ENCODE results near the gene RHBDF2.

RHBDF2 gene

DNA sequence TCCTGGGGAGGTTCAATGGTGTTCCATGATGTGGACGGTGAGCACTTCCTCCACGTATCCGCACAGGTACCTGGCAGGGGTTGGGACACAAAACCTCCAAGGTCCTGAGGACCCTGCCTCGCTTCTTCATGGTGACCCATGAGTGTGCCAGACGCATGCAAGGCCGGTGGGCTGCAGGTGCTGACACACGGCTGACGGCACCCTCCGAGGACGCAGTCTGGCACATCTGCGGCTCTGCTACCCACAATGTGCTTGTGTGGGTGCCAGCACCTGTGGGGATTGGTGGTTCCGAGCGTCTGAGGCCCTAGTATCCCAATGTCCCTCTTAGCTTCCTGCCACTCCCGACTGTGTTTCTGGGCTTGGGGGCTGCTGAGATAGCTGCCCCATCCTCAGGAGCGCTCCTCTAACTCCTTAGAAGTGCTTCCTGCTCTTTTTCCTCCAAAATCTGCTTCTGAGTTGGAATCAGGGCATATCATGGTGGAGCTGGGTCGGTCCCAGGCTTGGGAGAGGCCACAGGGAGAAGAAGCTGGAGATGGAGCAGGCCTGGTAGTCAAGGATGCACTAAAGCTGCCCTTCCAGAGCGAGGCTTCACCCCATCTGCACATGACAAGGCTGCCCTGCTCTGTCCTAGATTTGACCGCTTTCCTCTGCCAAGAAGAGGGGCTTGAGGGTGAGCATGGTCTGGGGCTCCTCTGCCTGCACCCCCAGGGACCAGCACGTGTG, 34.7 kb upstream of the RHBDF2 start:
- TF ChIP-seq REST (IDR thresholded peaks at IDR 0.05; ENCODE audit: insufficient read depth in 1 of 2, low read depth in 2 of 2, low read length in 2 of 2) (no peak), FOXP2 (optimal IDR thresholded peaks at IDR 0.05; ENCODE audit: borderline replicate concordance, extremely low read depth, extremely low read length, insufficient read depth) (no peak), POLR2AphosphoS5 (IDR thresholded peaks at IDR 0.05; ENCODE audit: low read depth, low read length) (no peak), TAF1 (IDR thresholded peaks at IDR 0.05; ENCODE audit: borderline replicate concordance, insufficient read depth, low read length) (no peak)

GRCh38 chr17:76534831-76535732, 33.9 kb upstream of the RHBDF2 start:
- no peak for TF ChIP-seq TAF1 (IDR thresholded peaks at IDR 0.05; ENCODE audit: borderline replicate concordance, insufficient read depth, low read length)
- TF ChIP-seq REST (IDR thresholded peaks at IDR 0.05; ENCODE audit: insufficient read depth in 1 of 2, low read depth in 2 of 2, low read length in 2 of 2) = peak in 1 of 2 experiments; percentile 51; a peak in 1 of 4 replicates

DNA sequence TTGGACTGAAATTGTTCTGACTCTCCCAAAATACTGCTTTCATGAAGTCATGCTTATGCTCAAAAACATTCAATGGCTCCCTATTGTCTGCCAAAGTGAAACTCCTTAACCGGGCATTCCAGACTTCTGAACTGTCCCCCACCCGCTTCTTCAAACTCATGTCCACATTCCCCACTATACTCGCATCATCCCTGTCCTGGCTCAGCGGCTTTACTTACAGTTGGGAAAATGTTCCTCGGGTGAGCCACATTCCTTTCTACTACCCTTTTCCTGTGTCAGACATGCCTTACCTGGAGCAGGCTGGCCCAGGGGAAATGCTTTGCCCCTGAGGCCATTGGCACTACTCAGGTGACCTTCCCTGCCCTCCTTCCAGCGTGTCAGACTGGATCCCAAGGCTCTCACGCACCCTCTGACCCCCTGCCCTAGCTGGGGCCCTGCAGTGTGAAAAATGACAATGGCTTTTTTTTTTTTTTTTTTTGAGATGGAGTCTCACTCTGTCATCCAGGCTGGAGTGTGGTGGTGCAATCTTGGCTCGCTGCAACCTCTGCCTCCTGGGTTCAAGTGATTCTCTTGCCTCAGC, 30.9 kb upstream of the RHBDF2 start:
- TF ChIP-seq POLR2AphosphoS5 (IDR thresholded peaks at IDR 0.05; ENCODE audit: low read depth, low read length) = no peak
- TF ChIP-seq SIN3A (IDR thresholded peaks at IDR 0.05; ENCODE audit: borderline replicate concordance, insufficient read depth, low read length) = no peak
- TF ChIP-seq FOXP2 (optimal IDR thresholded peaks at IDR 0.05; ENCODE audit: borderline replicate concordance, extremely low read depth, extremely low read length, insufficient read depth) = no peak
- no peak for TF ChIP-seq TAF1 (IDR thresholded peaks at IDR 0.05; ENCODE audit: borderline replicate concordance, insufficient read depth, low read length)
- TF ChIP-seq REST (IDR thresholded peaks at IDR 0.05; ENCODE audit: insufficient read depth in 1 of 2, low read depth in 2 of 2, low read length in 2 of 2) = no peak

GRCh38 chr17:76531486-76532038, 30.3 kb upstream of the RHBDF2 start:
- TF ChIP-seq POLR2AphosphoS5 (IDR thresholded peaks at IDR 0.05; ENCODE audit: low read depth, low read length) = no peak
- TF ChIP-seq FOXP2 (optimal IDR thresholded peaks at IDR 0.05; ENCODE audit: borderline replicate concordance, extremely low read depth, extremely low read length, insufficient read depth) = no peak
- TF ChIP-seq REST (IDR thresholded peaks at IDR 0.05; ENCODE audit: insufficient read depth in 1 of 2, low read depth in 2 of 2, low read length in 2 of 2) = no peak
- TF ChIP-seq TAF1 (IDR thresholded peaks at IDR 0.05; ENCODE audit: borderline replicate concordance, insufficient read depth, low read length) = no peak
- TF ChIP-seq SIN3A (IDR thresholded peaks at IDR 0.05; ENCODE audit: borderline replicate concordance, insufficient read depth, low read length) = no peak
